Activated CD8-positive, alpha-beta T cell treated with anti-CD3 and anti-CD28 coated beads for 36 hours (primary cell): ENCODE data around the gene NUDT19. TPM values are rescaled to one million over a fixed set of nuclear protein-coding genes. Genes with fewer than 3 reads are reported as not detected.
A peak's percentile ranks its signal among the peaks of the same experiment; 100 is the strongest.
"Not testable (repeated sequence)": the region's sequence is repeated elsewhere in the genome, so short reads cannot be mapped to it uniquely, and the experiment has no call there.

Source experiments
- ATAC-seq: fragments of 200-7000 bp; cut with Tn5 transposase; one replicate; pipeline ENCODE4 v1.10.0; 2021; ENCODE audit warnings: mild to moderate bottlenecking, moderate library complexity
- CTCF ChIA-PET: fragments of 350-600 bp; sonication (Branson Sonifier 250); formaldehyde crosslinking; loops from one replicate; lab custom pipeline; 2021; ENCODE audit warnings: antibody characterized with exemption; lab: Charles Lee
- POLR2A ChIA-PET: fragments of 350-600 bp; sonication (Branson Sonifier 250); formaldehyde crosslinking; loops from one replicate; lab custom pipeline; 2021; ENCODE audit warnings: antibody characterized with exemption; lab: Charles Lee
- DNase-seq: peaks from one replicate; pipeline ENCODE4 v3.0.0-alpha.2; 2020
- H3K27ac Mint-ChIP-seq: one replicate; pipeline ENCODE4 v1.8.0; 2021; ENCODE audit warnings: mild to moderate bottlenecking, mixed read lengths
- H3K27me3 Mint-ChIP-seq: one replicate; pipeline ENCODE4 v1.8.0; 2021; ENCODE audit warnings: mixed read lengths
- H3K36me3 Mint-ChIP-seq: one replicate; pipeline ENCODE4 v1.8.0; 2021; ENCODE audit warnings: low read depth, mixed read lengths
- H3K4me1 Mint-ChIP-seq: one replicate; pipeline ENCODE4 v1.8.0; 2021; ENCODE audit warnings: low read depth, mixed read lengths
- H3K4me3 Mint-ChIP-seq: one replicate; pipeline ENCODE4 v1.8.0; 2021; ENCODE audit warnings: mild to moderate bottlenecking, moderate library complexity, mixed read lengths
- H3K9me3 Mint-ChIP-seq: one replicate; pipeline ENCODE4 v1.8.0; 2021; ENCODE audit warnings: mixed read lengths
- CTCF ChIP-seq: fragments of 200-600 bp; IDR thresholded peaks from one replicate; pipeline ENCODE4 v1.8.0; 2022; ENCODE audit warnings: antibody characterized with exemption, mild to moderate bottlenecking
- intact Hi-C: fragments of 100-400 bp; cut with micrococcal nuclease; formaldehyde crosslinking; loops from one replicate; pipeline ENCODE4 v1.10.0; 2022
- total RNA-seq, 2 experiments: library from RNA; stranded (reverse); gene quantifications; one replicate each; pipeline ENCODE4 v1.2.3, GENCODE V29; 2021

Gene NUDT19
- total RNA-seq, 2 experiments from 2014 or later, result 16.1 to 17.5 TPM

- intact Hi-C loops, result no loop called here
- no peak for DNase-seq
- Mint-ChIP-seq H3K27me3 (no peaks in the 10 kb centered on the region), H3K27ac (no peak overlapping the region), H3K36me3 (peaks cover 80% of the 10 kb centered on the region), H3K9me3 (peaks cover 18% of the 10 kb centered on the region), H3K4me1 (peaks cover 21% of the 10 kb centered on the region), H3K4me3 (no peak overlapping the region)
- CTCF ChIA-PET, result no interaction called here
- ATAC-seq, result no peak
- POLR2A ChIA-PET, result no interaction called here
- no peak for TF ChIP-seq CTCF
Measured at GRCh38 chr19:32702010-32702409, 10.4 kb downstream of the NUDT19 start.

DNA sequence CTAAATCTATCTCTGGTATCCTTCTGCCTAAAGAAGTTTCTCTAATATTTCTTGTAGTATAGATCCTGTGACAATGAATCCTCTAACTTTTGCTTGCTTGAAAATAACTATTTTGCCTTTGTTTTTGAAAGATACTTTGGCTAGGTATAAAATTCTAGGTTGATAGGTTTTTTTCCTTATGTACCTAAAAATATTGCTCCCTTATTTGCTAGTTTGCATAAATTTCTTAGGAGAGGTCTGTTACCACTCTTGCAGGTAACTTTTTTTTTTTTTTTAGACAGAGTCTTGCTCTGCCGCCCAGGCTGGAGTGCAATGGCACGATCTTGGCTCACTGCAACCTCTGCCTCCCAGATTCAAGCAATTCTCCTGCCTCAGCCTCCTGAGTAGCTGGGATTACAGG is 12.4 kb downstream of the NUDT19 start:
- CTCF ChIA-PET, DNase-seq, intact Hi-C loops, ATAC-seq, H3K27me3 Mint-ChIP-seq, H3K27ac Mint-ChIP-seq, H3K4me3 Mint-ChIP-seq: not testable (repeated sequence)
- Mint-ChIP-seq H3K4me1 (peaks cover 23% of the 10 kb centered on the region), H3K36me3 (peaks cover 67% of the 10 kb centered on the region), H3K9me3 (peaks cover 14% of the 10 kb centered on the region)
- POLR2A ChIA-PET, result interaction anchor here (0.6 kb wide), 1 partner anchor 11 kb away, joined by 3 read pairs; no protein-coding TSS in a partner anchor

- intact Hi-C loops, result no loop called here
- Mint-ChIP-seq H3K27ac (peak overlapping the region; percentile 68), H3K9me3 (peaks cover 5% of the 10 kb centered on the region), H3K36me3 (peaks cover 51% of the 10 kb centered on the region), H3K27me3 (no peaks in the 10 kb centered on the region), H3K4me3 (no peak overlapping the region), H3K4me1 (peaks cover 15% of the 10 kb centered on the region)
- ChIA-PET POLR2A (interaction anchor here (0.7 to 1.0 kb wide), 5 partner anchors 9 to 407 kb away, joined by 3 to 8 read pairs (median 3); partner anchors contain the start of gene NUDT19), CTCF (interaction anchor here (1.2 kb wide), 1 partner anchor 33 kb away, joined by 3 read pairs; the partner anchor contains the start of genes ANKRD27 and RGS9BP)
- peak; percentile 66 for DNase-seq
- no peak for TF ChIP-seq CTCF
- ATAC-seq, result peak; percentile 95
Measured at GRCh38 chr19:32708457-32708856, 16.8 kb downstream of the NUDT19 start.

DNA sequence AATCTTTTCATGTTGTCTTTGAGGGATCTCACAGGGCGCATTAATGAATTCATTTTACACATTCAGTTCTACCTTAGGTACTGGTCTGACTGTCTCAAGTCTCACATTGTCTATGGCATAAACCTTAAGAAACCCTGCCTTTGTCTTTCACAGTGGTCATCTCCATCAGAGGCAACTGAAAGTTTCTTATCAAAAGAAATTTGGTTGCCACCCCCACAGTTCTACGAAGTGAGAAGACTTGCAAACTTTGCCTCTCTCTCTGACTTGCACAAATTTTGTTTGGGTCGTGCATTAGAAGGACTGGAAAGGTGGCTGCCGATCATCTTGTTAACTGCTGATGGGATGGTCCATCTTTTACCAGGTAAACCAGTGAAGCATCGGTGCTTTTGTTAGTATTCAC is 17.4 kb downstream of the NUDT19 start:
- peaks cover 49% of the 10 kb centered on the region for H3K36me3 Mint-ChIP-seq
- intact Hi-C loops, result no loop called here

DNA sequence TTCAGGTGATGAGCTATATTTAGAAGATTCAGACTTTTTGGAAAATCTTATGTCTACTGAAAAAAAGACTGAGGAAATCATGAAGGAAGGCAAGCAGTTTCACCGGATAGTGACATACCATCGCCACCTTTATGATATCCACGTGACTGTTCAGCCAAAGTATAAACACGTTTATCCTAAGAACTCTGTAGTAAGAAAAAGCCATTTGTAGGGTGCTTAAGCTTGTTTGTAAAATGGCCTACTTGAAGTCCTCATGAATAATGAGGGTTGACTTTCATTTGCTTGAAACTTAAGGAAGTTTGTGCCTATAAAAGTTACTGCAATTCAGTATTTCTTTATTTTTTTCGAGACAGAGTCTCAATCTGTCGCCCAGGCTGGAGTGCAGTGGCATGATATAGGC is 20.1 kb downstream of the NUDT19 start:
- H3K9me3 Mint-ChIP-seq, result no peaks in the 10 kb centered on the region
- peaks cover 44% of the 10 kb centered on the region for H3K36me3 Mint-ChIP-seq
- DNase-seq, result no peak
- ChIA-PET POLR2A (interaction anchor here (0.6 to 1.0 kb wide), 2 partner anchors 19 to 365 kb away, joined by 3 read pairs; no protein-coding TSS in a partner anchor), CTCF (interaction anchor here (0.8 to 1.3 kb wide), 2 partner anchors 22 to 37 kb away, joined by 3 read pairs; no protein-coding TSS in a partner anchor)
- H3K4me3 Mint-ChIP-seq, result no peak overlapping the region
- TF ChIP-seq CTCF, result no peak
- H3K27ac Mint-ChIP-seq, result no peak overlapping the region
- no peak for ATAC-seq
- intact Hi-C loops, result no loop called here
- peaks cover 15% of the 10 kb centered on the region for H3K4me1 Mint-ChIP-seq
- no peaks in the 10 kb centered on the region for H3K27me3 Mint-ChIP-seq

More for the DNA sequence above, 17.4 kb downstream of the NUDT19 start:
- TF ChIP-seq CTCF, result no peak
- H3K4me3 Mint-ChIP-seq, result no peak overlapping the region
- H3K27me3 Mint-ChIP-seq, result no peaks in the 10 kb centered on the region
- peak overlapping the region; percentile 68 for H3K27ac Mint-ChIP-seq
- ChIA-PET POLR2A (interaction anchor here (0.8 kb wide), 2 partner anchors 16 to 407 kb away, joined by 3 read pairs; no protein-coding TSS in a partner anchor), CTCF (interaction anchor here (1.2 kb wide), 1 partner anchor 34 kb away, joined by 3 read pairs; the partner anchor contains the start of genes ANKRD27 and RGS9BP)
- H3K9me3 Mint-ChIP-seq, result peaks cover 2% of the 10 kb centered on the region
- DNase-seq (no peak), ATAC-seq (no peak)
- H3K4me1 Mint-ChIP-seq, result peaks cover 15% of the 10 kb centered on the region

GRCh38 chr19:32716203-32716602 is 24.6 kb downstream of the NUDT19 start:
- H3K36me3 Mint-ChIP-seq, result peaks cover 27% of the 10 kb centered on the region
- H3K9me3 Mint-ChIP-seq, H3K4me1 Mint-ChIP-seq, H3K27ac Mint-ChIP-seq, H3K4me3 Mint-ChIP-seq, DNase-seq, H3K27me3 Mint-ChIP-seq, CTCF ChIA-PET, ATAC-seq, intact Hi-C loops: not testable (repeated sequence)
- POLR2A ChIA-PET, result interaction anchor here (0.8 to 2.9 kb wide), 2 partner anchors 8 to 89 kb away, joined by 3 to 8 read pairs; no protein-coding TSS in a partner anchor
